NB4 (cell line): ENCODE results near the gene QRICH2.

Experiments
- CTCF ChIP-seq: IDR thresholded peaks from one replicate; pipeline ENCODE4 v1.5.1; 2012; ENCODE audit warnings: low read depth, low read length
- POLR2A ChIP-seq: IDR thresholded peaks from 2 replicates; pipeline ENCODE4 v1.6.1; 2011; ENCODE audit warnings: mild to moderate bottlenecking; ENCODE audit not compliant: insufficient read length; ENCODE audit errors: extremely low read depth

GRCh38 chr17:76247304-76247703 lies 60.8 kb downstream of the QRICH2 start:
- TF ChIP-seq CTCF (no peak), POLR2A (no peak)
